ENCODE results near the gene ZNF808.
"Not testable (repeated sequence)": the region's sequence is repeated elsewhere in the genome, so short reads cannot be mapped to it uniquely, and the experiment has no call there.

Gene ZNF808

DNA sequence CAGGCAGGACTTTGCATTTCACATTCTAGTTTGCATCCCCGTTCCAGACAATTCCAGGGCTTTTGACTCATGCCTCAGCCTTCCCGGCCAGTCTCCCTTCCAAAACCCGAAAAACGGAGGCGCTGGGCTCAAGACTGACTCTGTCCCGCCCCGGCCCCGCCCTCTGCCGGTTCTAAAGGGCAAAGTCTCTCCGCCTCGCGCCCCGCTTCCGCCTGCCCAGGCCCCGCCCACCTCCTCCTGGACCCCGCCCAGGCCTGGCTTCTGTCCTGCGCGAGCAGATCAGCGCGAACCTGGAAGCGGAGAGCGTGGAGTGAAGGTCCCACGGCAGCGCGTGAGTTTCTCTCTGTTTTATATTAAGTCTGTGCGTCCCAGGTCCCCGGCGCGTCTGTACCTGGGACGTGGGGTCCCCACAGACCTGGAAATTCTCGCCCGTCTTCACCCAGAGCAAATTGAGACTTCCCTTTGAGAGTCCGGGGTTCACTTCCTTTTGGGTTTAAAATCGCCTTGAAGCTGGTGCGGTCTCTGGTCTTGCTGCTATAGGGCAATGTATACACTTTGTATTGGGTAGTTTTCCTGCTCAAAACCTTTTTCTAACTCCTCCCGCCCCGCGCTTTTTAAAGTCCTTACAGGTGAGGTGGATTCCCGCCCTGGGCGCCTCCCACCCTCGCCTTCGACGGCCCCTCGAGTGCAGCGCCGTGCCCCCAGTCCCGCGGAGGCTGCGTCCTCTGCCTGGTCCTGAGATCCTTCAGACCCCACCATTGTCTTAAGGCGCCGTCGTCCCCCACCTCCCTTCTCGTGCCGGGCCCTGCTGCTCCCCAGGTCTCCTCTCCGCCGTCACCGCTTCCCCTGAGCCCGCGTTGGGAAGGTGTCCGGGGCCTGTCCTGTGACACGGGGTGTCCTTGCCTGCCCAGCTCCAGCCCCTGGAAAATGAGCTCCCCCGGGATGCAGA is 73.8 kb downstream of the ZNF808 start:
- peak; percentile 91 for DNase-seq

DNA sequence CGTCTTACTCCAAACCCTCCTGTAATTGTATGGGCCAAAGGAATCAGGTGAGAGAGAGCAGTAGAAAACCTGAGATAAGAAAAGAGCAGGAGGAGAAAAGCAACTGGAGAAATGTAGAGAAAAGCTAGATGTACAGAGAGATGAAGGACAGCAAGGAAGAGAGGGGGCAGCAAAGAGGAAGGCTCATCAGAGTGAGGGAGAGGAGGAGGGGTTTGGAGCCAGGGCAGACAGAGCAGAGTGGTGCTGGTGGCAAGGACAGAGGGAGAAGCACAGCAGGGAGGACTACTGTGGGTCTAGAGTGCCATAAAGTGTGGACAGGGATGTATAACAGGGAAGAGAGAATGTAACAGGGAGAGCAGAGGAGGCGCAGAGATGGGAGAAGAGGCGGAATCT is 74.5 kb downstream of the ZNF808 start:
- not testable (repeated sequence) for DNase-seq

DNA sequence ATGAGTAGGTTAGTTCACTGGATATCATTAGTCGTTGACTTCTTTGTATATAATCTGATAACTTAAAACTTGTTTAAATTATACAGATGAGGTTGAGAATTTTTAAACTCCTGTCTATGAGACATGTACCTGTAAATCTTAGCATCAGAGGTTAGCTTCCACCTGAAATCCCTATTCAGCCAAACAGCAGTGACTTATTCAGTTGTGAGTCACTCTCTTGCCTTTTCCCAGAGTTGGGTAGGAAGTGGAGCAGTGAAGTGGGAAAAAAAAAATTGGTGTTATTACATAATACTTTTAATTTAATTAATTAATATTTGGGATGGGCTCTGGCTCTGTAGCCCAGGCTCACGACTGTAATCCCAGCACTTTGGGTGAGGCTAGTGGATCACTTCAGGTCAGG is 75.5 kb downstream of the ZNF808 start:
- no peak for DNase-seq

DNA sequence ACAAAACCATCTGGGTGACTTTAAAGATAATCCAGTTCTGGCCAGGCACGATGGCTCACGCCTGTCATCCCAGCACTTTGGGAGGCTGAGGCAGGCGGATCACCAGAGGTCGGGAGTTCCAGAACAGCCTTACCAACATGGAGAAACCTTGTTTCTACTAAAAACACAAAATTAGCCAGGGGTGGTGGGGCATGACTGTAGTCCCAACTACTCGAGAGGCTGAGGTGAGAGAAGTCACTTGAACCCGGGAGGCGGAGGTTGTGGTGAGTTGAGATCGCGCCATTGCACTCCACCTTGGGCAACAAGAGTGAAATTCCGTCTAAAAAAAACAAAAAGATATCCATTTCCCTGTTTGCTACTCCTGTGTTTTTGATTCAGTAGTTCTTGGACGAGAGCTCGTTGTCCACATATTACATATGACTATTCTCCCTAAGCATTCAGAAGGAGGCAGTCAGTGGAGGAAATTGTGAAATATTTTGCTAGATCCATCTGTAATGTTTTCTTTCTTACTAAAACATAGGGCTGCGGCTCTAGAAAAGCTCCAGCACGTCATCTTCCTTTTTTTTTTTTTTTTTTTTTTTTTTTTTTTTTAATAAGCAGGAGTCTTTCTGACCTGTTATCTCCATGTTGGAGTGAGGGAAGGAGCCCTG is 76.2 kb downstream of the ZNF808 start:
- DNase-seq: no peak
